HepG2 (cell line): Measurements from ENCODE around the gene WNT3. TPM values are rescaled to one million over a fixed set of nuclear protein-coding genes. Genes with fewer than 3 reads are reported as not detected.
A peak's percentile ranks its signal among the peaks of the same experiment; 100 is the strongest.

Experiments used
- BRF2 ChIP-seq: sonication (generic); formaldehyde crosslinking; IDR thresholded peaks from 2 replicates; pipeline ENCODE4 v1.8.1; 2022; ENCODE audit warnings: mild to moderate bottlenecking, missing genetic modification reagents
- EHMT2 ChIP-seq: fragments of 200-600 bp; sonication (generic); IDR thresholded peaks from 2 replicates; pipeline ENCODE4 v1.7.0; 2017; ENCODE audit warnings: antibody characterized with exemption, low read depth, low read length, borderline replicate concordance
- ELF3 ChIP-seq: IDR thresholded peaks from 2 replicates; pipeline ENCODE4 v1.6.1; 2016; ENCODE audit warnings: missing genetic modification reagents, missing compliant biosample characterization
- HIC2 ChIP-seq: sonication (generic); formaldehyde crosslinking; IDR thresholded peaks from 2 replicates; pipeline ENCODE4 v1.9.0; 2022; ENCODE audit warnings: low read depth, missing genetic modification reagents
- HNRNPUL1 ChIP-seq: fragments of 200-400 bp; formaldehyde crosslinking; IDR thresholded peaks from 2 replicates; pipeline ENCODE4 v1.6.1; 2017; ENCODE audit warnings: low read depth, mild to moderate bottlenecking, low read length, moderate library complexity
- MXD1 ChIP-seq: sonication (generic); formaldehyde crosslinking; IDR thresholded peaks from 2 replicates; pipeline ENCODE4 v1.4.0; 2020; ENCODE audit warnings: mild to moderate bottlenecking, missing genetic modification reagents
- POLR2G ChIP-seq: fragments of 200-400 bp; formaldehyde crosslinking; IDR thresholded peaks from 2 replicates; pipeline ENCODE4 v1.6.1; 2018; ENCODE audit warnings: mild to moderate bottlenecking, low read depth, low read length, moderate library complexity
- SNAPC4 ChIP-seq: sonication (generic); formaldehyde crosslinking; IDR thresholded peaks from 2 replicates; pipeline ENCODE4 v1.4.0; 2020; ENCODE audit warnings: mild to moderate bottlenecking, missing genetic modification reagents
- TEAD2 ChIP-seq: sonication (generic); formaldehyde crosslinking; IDR thresholded peaks from 2 replicates; pipeline ENCODE4 v1.9.0; 2021; ENCODE audit warnings: missing genetic modification reagents
- THAP9 ChIP-seq: sonication (generic); formaldehyde crosslinking; IDR thresholded peaks from 2 replicates; pipeline ENCODE4; 2020; ENCODE audit warnings: missing genetic modification reagents, mild to moderate bottlenecking, borderline replicate concordance
- ZBTB44 ChIP-seq: sonication (generic); formaldehyde crosslinking; IDR thresholded peaks from 2 replicates; pipeline ENCODE4 v1.4.0; 2020; ENCODE audit warnings: missing genetic modification reagents
- ZNF138 ChIP-seq: sonication (generic); formaldehyde crosslinking; IDR thresholded peaks from 2 replicates; pipeline ENCODE4 v1.5.0; 2020; ENCODE audit warnings: mild to moderate bottlenecking, low read depth, missing genetic modification reagents
- ZNF678 ChIP-seq: sonication (generic); formaldehyde crosslinking; IDR thresholded peaks from 2 replicates; pipeline ENCODE4 v1.4.0; 2020; ENCODE audit warnings: mild to moderate bottlenecking, missing genetic modification reagents
- ZNF768 ChIP-seq: sonication (generic); formaldehyde crosslinking; IDR thresholded peaks from 2 replicates; pipeline ENCODE4 v1.4.0; 2020; ENCODE audit warnings: missing genetic modification reagents
- polyA plus RNA-seq, 8 experiments: library from polyadenylated mRNA; depleted of rRNA in 3 of 8; stranded (reverse) in 7 of 8; unstranded in 1 of 8; fragments of >200 nt; fragmentation: Illumina TruSeq in 4 of 8; extraction: Trizol in 4 of 8; gene quantifications; 2 replicates each; pipeline versions ENCODE4 v1.2.1 to v1.2.3, GENCODE V29; 2011 to 2016; ENCODE audit warnings: low read depth in 4 of 8, missing spikeins in 1 of 8, mixed read lengths in 1 of 8; ENCODE audit not compliant: insufficient read depth in 1 of 8
- total RNA-seq, 5 experiments: library from RNA; depleted of rRNA; stranded (reverse); fragments of >200 nt; fragmentation: Illumina TruSeq; extraction: Trizol; gene quantifications; 2 replicates each; pipeline ENCODE4 v1.2.3, GENCODE V29; 2016; ENCODE audit warnings: low read depth in 1 of 5

WNT3 gene
- total and polyA plus RNA-seq, 2 of the 13 experiments (the other 11 are each of a cell fraction or from before 2014, with no cell fraction given) = 8.5 to 10.3 TPM

- peak; percentile 40; the same call in 1 of the 2 replicates for TF ChIP-seq BRF2 (CRISPR knock-in tag)
- no peak for TF ChIP-seq EHMT2
- TF ChIP-seq HIC2 (CRISPR knock-in tag) = peak; percentile 88
- TF ChIP-seq SNAPC4 (CRISPR knock-in tag) = 0 out of 2 replicates have a peak, but pooled peaks have one; percentile 61
- TF ChIP-seq ZBTB44 (CRISPR knock-in tag) = 0 out of 2 replicates have a peak, but pooled peaks have one; percentile 58
- peak; percentile 72 for TF ChIP-seq POLR2G
- peak; percentile 66 for TF ChIP-seq ELF3 (CRISPR knock-in tag)
- TF ChIP-seq ZNF768 (CRISPR knock-in tag) = peak; percentile 53; the same call in 1 of the 2 replicates
- no peak for TF ChIP-seq HNRNPUL1
- TF ChIP-seq ZNF678 (CRISPR knock-in tag) = 0 out of 2 replicates have a peak, but pooled peaks have one; percentile 73
- TF ChIP-seq ZNF138 (CRISPR knock-in tag) = no peak
- TF ChIP-seq MXD1 (CRISPR knock-in tag) = peak; percentile 76
- peak; percentile 74; the same call in 1 of the 2 replicates for TF ChIP-seq THAP9
- no peak for TF ChIP-seq TEAD2 (CRISPR knock-in tag)
Measured at GRCh38 chr17:46771561-46772474, 46.7 kb downstream of the WNT3 start (continued).
